Activated CD4-positive, alpha-beta memory T cell treated with anti-CD3 and anti-CD28 coated beads for 36 hours (primary cell): ENCODE data around the gene RD3L. TPM values are rescaled to one million over a fixed set of nuclear protein-coding genes. Genes with fewer than 3 reads are reported as not detected.

Source experiments
- CTCF ChIA-PET: fragments of 350-600 bp; sonication (Branson Sonifier 250); formaldehyde crosslinking; loops from one replicate; lab custom pipeline; 2021; ENCODE audit warnings: antibody characterized with exemption, inconsistent platforms; lab: Charles Lee
- POLR2A ChIA-PET: fragments of 350-600 bp; sonication (Branson Sonifier 250); formaldehyde crosslinking; loops from one replicate; lab custom pipeline; 2021; ENCODE audit warnings: antibody characterized with exemption; lab: Charles Lee
- DNase-seq: peaks from one replicate; pipeline ENCODE4 v3.0.0-alpha.2; 2020
- H3K27ac Mint-ChIP-seq: one replicate; pipeline ENCODE4 v1.8.0; 2021; ENCODE audit warnings: mixed read lengths
- H3K27me3 Mint-ChIP-seq: one replicate; pipeline ENCODE4 v1.8.0; 2021; ENCODE audit warnings: mixed read lengths
- H3K36me3 Mint-ChIP-seq: one replicate; pipeline ENCODE4 v1.8.0; 2021; ENCODE audit warnings: mixed read lengths
- H3K4me1 Mint-ChIP-seq: one replicate; pipeline ENCODE4 v1.8.0; 2021; ENCODE audit warnings: low read depth, mixed read lengths
- H3K4me3 Mint-ChIP-seq: one replicate; pipeline ENCODE4 v1.8.0; 2021; ENCODE audit warnings: mild to moderate bottlenecking, mixed read lengths
- H3K9me3 Mint-ChIP-seq: one replicate; pipeline ENCODE4 v1.8.0; 2021; ENCODE audit warnings: mixed read lengths
- intact Hi-C: fragments of 100-400 bp; cut with micrococcal nuclease; formaldehyde crosslinking; loops from one replicate; pipeline ENCODE4 v1.15.1; 2023
- total RNA-seq, 2 experiments: library from RNA; stranded (reverse); gene quantifications; one replicate each; pipeline ENCODE4 v1.2.3, GENCODE V29; 2021

Gene RD3L
- total RNA-seq, 2 experiments from 2014 or later: not detected

DNA sequence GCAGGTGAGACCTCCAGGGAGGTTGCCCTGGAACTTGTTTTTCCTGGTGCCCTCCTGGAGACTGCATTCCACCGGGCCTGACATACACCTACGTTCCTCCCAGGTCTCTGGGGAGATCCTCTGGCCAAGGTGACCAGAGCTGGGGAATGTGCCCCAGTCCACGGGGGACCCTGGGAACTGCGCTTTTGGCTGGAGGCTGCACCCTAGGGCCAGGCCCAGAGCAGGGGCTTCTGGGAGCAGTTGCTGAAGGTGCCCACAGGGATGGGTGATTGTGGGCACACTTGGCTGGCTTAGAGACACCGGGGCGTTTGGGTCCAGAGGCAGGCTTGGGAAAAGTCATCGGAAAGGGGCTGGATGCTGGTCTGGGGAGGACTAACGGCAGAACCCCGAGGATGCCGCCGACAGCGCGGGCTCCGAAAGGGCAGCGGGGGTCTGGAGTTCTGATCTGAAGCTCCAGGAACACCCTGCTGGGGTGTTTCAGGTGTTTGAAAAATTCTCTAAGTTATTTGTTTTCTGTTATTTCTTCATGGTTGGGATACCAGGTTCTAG, 50.6 kb downstream of the RD3L start:
- Mint-ChIP-seq H3K4me1 (no peaks in the 10 kb centered on the region), H3K27me3 (no peaks in the 10 kb centered on the region), H3K36me3 (no peaks in the 10 kb centered on the region), H3K9me3 (peaks cover 2% of the 10 kb centered on the region), H3K4me3 (no peak overlapping the region), H3K27ac (no peak overlapping the region)
- DNase-seq: no peak
- CTCF ChIA-PET: no interaction called here
- intact Hi-C loops: no loop called here
- POLR2A ChIA-PET: no interaction called here

DNA sequence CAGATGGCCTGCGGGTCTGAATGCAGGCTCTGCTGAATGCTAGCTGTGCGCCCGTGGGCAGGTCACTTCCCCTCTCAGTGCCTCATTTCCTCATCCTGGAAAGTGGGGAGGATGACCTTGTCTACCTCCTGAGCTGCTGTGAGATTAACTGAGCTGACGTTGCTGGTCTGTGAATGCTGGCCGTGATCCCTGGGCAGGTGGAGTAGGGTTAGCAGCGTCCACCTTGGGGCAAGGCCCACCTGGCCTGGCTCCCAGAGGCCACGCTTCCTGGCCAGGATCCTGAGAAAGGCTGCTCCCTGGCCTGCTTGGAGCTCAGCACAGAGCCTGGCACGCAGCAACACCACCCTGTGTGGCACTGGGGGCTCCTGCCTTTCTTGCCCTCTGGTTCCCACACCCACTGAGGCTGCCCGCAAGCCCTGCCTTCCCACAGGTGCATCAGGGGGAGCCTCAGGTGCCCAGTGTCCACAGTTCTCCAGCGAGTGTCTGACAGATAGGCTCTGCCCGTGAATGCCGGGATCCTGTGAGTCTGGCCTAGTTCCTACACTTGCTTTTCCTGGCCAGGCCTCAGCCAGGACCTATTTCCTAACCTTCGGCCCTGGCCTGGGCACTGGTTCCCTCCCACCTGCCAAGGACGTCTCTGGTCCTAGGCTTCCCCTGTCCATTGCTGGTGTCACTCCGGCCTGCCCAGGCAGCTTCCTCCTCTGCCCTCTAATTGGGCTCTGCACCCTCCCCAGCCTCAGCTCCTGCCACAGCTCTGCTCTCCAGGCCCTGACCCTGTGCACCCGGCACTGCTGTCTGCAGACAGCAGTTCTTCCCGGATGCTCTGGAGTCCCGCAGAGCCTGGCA, 51.3 kb downstream of the RD3L start:
- DNase-seq: no peak
- H3K36me3 Mint-ChIP-seq: no peaks in the 10 kb centered on the region
- H3K27ac Mint-ChIP-seq: no peak overlapping the region
- H3K9me3 Mint-ChIP-seq: no peaks in the 10 kb centered on the region
- CTCF ChIA-PET: interaction anchor here (1.0 to 1.6 kb wide), 2 partner anchors 10 to 19 kb away, joined by 3 to 4 read pairs; no protein-coding TSS in a partner anchor
- POLR2A ChIA-PET: no interaction called here
- no peaks in the 10 kb centered on the region for H3K27me3 Mint-ChIP-seq
- H3K4me1 Mint-ChIP-seq: no peaks in the 10 kb centered on the region
- intact Hi-C loops: no loop called here
- H3K4me3 Mint-ChIP-seq: no peak overlapping the region

Other genes with a start within 250 kb of the RD3L start
- gene XRCC3, start 227.1 kb downstream of the RD3L start, total RNA-seq: 10 to 100 TPM; 41.9 to 48.5 TPM
- gene ZFYVE21, start 226.7 kb downstream of the RD3L start, total RNA-seq: 10 to 100 TPM; 14.9 to 15.9 TPM
- 10 to 100 TPM; 13.5 to 14.8 TPM for gene PPP1R13B, start 95.0 kb downstream of the RD3L start, total RNA-seq
- under 1 TPM; 0.19 to 0.85 TPM for gene TDRD9, start 14.1 kb downstream of the RD3L start, total RNA-seq
- not detected for gene ASPG, start 143.2 kb upstream of the RD3L start, total RNA-seq
- gene KIF26A, start 196.1 kb upstream of the RD3L start, total RNA-seq: under 1 TPM; 0.29 to 0.38 TPM